C4-2B (cell line): ENCODE results near the gene ANKRD62.

Experiments used
- ZFX ChIP-seq: fragments of 450-650 bp; IDR thresholded peaks from 2 replicates; pipeline ENCODE4 v1.6.1; 2017
- TF ChIP-seq, protein P1 (sequence below): fragments of 450-650 bp; conservative IDR thresholded peaks from 2 replicates; pipeline ENCODE4 v1.5.1; 2017; ENCODE audit warnings: mild to moderate bottlenecking

GRCh38 chr18:12088731-12089375 is 4.8 kb upstream of the ANKRD62 start:
- TF ChIP-seq, protein P1, sequence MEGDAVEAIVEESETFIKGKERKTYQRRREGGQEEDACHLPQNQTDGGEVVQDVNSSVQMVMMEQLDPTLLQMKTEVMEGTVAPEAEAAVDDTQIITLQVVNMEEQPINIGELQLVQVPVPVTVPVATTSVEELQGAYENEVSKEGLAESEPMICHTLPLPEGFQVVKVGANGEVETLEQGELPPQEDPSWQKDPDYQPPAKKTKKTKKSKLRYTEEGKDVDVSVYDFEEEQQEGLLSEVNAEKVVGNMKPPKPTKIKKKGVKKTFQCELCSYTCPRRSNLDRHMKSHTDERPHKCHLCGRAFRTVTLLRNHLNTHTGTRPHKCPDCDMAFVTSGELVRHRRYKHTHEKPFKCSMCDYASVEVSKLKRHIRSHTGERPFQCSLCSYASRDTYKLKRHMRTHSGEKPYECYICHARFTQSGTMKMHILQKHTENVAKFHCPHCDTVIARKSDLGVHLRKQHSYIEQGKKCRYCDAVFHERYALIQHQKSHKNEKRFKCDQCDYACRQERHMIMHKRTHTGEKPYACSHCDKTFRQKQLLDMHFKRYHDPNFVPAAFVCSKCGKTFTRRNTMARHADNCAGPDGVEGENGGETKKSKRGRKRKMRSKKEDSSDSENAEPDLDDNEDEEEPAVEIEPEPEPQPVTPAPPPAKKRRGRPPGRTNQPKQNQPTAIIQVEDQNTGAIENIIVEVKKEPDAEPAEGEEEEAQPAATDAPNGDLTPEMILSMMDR, result no peak
- TF ChIP-seq ZFX, result no peak
